Neural progenitor cell (in vitro differentiated cells): ENCODE results near the gene SUPT4H1. TPM values are rescaled to one million over a fixed set of nuclear protein-coding genes. Genes with fewer than 3 reads are reported as not detected.
A peak's percentile ranks its signal among the peaks of the same experiment; 100 is the strongest.

Source experiments
- DNase-seq: peaks from one replicate; pipeline ENCODE4 v3.0.0-alpha.2; 2016; ENCODE audit warnings: low spot score
- H2AFZ ChIP-seq: fragments of 200-600 bp; sonication (generic); replicated peaks from 2 replicates; pipeline ENCODE4 v1.6.1; 2016; ENCODE audit warnings: antibody characterized with exemption
- H3F3A ChIP-seq: fragments of 200-600 bp; sonication (generic); 2 replicates; pipeline ENCODE4 v1.6.1; 2016; ENCODE audit warnings: antibody characterized with exemption, low read depth
- H3K27ac ChIP-seq: fragments of 200-600 bp; sonication (generic); 2 replicates; pipeline ENCODE4 v1.5.1; 2016; ENCODE audit warnings: mild to moderate bottlenecking
- H3K27me3 ChIP-seq: fragments of 200-600 bp; sonication (generic); 2 replicates; pipeline ENCODE4 v1.6.1; 2016; ENCODE audit warnings: mild to moderate bottlenecking, moderate library complexity
- H3K36me3 ChIP-seq: fragments of 200-600 bp; sonication (generic); 2 replicates; pipeline ENCODE4 v1.5.1; 2016
- H3K4me1 ChIP-seq: fragments of 200-600 bp; sonication (generic); 2 replicates; pipeline ENCODE4 v1.6.1; 2016; ENCODE audit warnings: mixed run types
- H3K4me2 ChIP-seq: fragments of 200-600 bp; sonication (generic); 2 replicates; pipeline ENCODE4 v1.6.1; 2016
- H3K4me3 ChIP-seq: fragments of 200-600 bp; sonication (generic); 2 replicates; pipeline ENCODE4 v1.5.1; 2016
- H3K79me2 ChIP-seq: fragments of 200-600 bp; sonication (generic); 2 replicates; pipeline ENCODE4 v1.6.1; 2016; ENCODE audit warnings: low read depth
- H3K9ac ChIP-seq: fragments of 200-600 bp; sonication (generic); 2 replicates; pipeline ENCODE4 v1.6.1; 2016
- H3K9me3 ChIP-seq: fragments of 200-600 bp; sonication (generic); 2 replicates; pipeline ENCODE4 v1.5.1; 2016; ENCODE audit warnings: low read depth
- H4K20me1 ChIP-seq: fragments of 200-600 bp; sonication (generic); 2 replicates; pipeline ENCODE4 v1.6.1; 2016; ENCODE audit warnings: low read depth
- H3K27ac Mint-ChIP-seq: 3 replicates; pipeline ENCODE4 v1.8.0; 2021; ENCODE audit warnings: mixed read lengths
- H3K27me3 Mint-ChIP-seq: 2 replicates; pipeline ENCODE4 v1.8.0; 2022; ENCODE audit warnings: low read depth, mild to moderate bottlenecking, inconsistent platforms, moderate library complexity, mixed read lengths; ENCODE audit not compliant: insufficient read depth
- H3K36me3 Mint-ChIP-seq: 3 replicates; pipeline ENCODE4 v1.8.0; 2021; ENCODE audit warnings: mixed read lengths
- H3K4me1 Mint-ChIP-seq: 3 replicates; pipeline ENCODE4 v1.8.0; 2021; ENCODE audit warnings: mixed read lengths
- H3K4me3 Mint-ChIP-seq: 3 replicates; pipeline ENCODE4 v1.8.0; 2021; ENCODE audit warnings: mild to moderate bottlenecking, moderate library complexity, mixed read lengths
- H3K9me3 Mint-ChIP-seq: 3 replicates; pipeline ENCODE4 v1.8.0; 2020; ENCODE audit warnings: mixed read lengths
- EZH2 ChIP-seq: fragments of 200-600 bp; sonication (generic); IDR thresholded peaks from 2 replicates; pipeline ENCODE4 v1.6.1; 2017; ENCODE audit warnings: antibody characterized with exemption, mild to moderate bottlenecking, moderate library complexity
- EZH2phosphoT487 ChIP-seq: fragments of 200-600 bp; sonication (generic); IDR thresholded peaks from 2 replicates; pipeline ENCODE4 v1.6.1; 2017; ENCODE audit warnings: antibody characterized with exemption
- total RNA-seq: library from RNA; depleted of rRNA; stranded (reverse); fragments of >200 nt; gene quantifications from 2 replicates; pipeline ENCODE4 v1.2.3, GENCODE V29; 2015; ENCODE audit warnings: low replicate concordance
- TF ChIP-seq, protein P1 (sequence below): fragments of 200-600 bp; sonication (generic); IDR thresholded peaks from 2 replicates; pipeline ENCODE4 v1.5.1; 2017; ENCODE audit warnings: antibody characterized with exemption, mild to moderate bottlenecking

Gene SUPT4H1
- total RNA-seq, 1 donor from 2014 or later: 103 TPM

DNA sequence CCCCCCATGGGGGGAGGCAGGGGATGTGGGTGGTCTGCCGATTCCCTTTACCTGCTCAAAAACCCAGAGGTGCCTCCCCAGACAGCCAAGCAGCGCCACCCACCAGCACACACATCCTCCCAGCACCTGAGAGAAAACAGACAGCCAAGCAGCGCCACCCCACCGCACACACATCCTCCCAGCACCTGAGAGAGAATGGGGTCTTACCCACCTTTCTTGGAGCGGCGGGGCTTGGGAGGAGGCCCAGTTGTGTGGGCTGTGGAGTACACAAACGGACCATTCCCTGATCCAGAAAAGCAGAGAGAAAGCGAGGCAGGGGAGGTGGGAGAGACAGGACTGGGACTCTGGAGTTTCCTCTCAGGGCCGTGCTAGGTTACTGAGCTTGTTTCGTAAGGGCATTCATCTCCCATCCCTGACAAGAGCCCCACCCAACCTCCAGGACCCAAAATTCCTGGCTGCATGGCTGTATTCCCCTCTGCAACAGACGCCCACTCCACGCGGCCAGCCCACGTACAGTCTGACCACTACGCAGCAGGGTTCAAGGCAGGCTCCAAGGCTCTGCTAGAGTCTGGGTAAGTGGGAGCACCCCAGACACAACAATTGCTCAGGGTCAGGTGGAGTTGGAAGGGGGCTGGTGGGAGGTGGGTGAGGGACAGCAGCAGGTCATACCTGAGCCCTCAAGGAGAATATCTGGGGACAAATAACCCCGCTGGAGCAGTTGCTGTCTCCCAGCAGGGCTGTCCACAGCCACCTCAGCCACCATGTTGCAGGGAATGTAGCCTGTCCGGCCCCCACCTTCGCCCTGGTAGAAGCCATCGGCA lies 45.7 kb downstream of the SUPT4H1 start:
- no peak overlapping the region for H3K4me2 ChIP-seq
- H3K27ac ChIP-seq: no peak overlapping the region
- no peaks in the 10 kb centered on the region for H4K20me1 ChIP-seq
- no peaks in the 10 kb centered on the region for H3F3A ChIP-seq
- no peak overlapping the region for H2AFZ ChIP-seq
- no peak for DNase-seq
- H3K4me1 ChIP-seq: no peaks in the 10 kb centered on the region
- Mint-ChIP-seq H3K36me3 (no peaks in the 10 kb centered on the region), H3K4me1 (peaks cover 17% of the 10 kb centered on the region), H3K27ac (peak overlapping the region; percentile 90), H3K4me3 (no peak overlapping the region), H3K27me3 (peaks cover 11% of the 10 kb centered on the region), H3K9me3 (no peaks in the 10 kb centered on the region)
- H3K27me3 ChIP-seq: no peaks in the 10 kb centered on the region
- H3K9ac ChIP-seq: no peak overlapping the region
- H3K79me2 ChIP-seq: no peaks in the 10 kb centered on the region
- H3K9me3 ChIP-seq: no peaks in the 10 kb centered on the region
- no peaks in the 10 kb centered on the region for H3K36me3 ChIP-seq
- TF ChIP-seq EZH2phosphoT487 (no peak), EZH2 (no peak)
- TF ChIP-seq, protein P1, sequence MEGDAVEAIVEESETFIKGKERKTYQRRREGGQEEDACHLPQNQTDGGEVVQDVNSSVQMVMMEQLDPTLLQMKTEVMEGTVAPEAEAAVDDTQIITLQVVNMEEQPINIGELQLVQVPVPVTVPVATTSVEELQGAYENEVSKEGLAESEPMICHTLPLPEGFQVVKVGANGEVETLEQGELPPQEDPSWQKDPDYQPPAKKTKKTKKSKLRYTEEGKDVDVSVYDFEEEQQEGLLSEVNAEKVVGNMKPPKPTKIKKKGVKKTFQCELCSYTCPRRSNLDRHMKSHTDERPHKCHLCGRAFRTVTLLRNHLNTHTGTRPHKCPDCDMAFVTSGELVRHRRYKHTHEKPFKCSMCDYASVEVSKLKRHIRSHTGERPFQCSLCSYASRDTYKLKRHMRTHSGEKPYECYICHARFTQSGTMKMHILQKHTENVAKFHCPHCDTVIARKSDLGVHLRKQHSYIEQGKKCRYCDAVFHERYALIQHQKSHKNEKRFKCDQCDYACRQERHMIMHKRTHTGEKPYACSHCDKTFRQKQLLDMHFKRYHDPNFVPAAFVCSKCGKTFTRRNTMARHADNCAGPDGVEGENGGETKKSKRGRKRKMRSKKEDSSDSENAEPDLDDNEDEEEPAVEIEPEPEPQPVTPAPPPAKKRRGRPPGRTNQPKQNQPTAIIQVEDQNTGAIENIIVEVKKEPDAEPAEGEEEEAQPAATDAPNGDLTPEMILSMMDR: no peak
- H3K4me3 ChIP-seq: no peak overlapping the region

DNA sequence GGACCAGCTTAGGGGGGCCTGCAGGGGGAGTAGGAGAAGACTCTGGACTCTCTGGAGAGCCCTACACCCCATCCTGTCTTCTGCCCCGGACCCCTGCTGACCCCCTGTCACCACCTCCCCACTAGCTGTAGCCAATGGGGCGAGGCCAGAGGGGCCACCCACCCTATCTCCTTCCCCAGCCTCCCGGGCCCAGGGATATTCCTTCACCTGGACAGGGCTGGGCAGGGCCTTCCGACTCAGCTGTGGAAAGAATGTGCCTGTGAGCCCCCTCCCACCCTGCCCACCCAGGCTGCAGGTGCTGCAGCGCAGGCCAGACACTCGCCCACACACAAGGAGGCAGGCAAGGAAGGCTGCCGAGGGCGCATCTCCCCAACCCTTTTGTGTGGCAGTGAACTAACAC lies 46.4 kb downstream of the SUPT4H1 start:
- Mint-ChIP-seq H3K4me1 (peaks cover 20% of the 10 kb centered on the region), H3K36me3 (no peaks in the 10 kb centered on the region), H3K4me3 (no peak overlapping the region), H3K27me3 (peaks cover 11% of the 10 kb centered on the region), H3K27ac (no peak overlapping the region), H3K9me3 (no peaks in the 10 kb centered on the region)
- Histone ChIP-seq H3K79me2 (no peaks in the 10 kb centered on the region), H3K27me3 (no peaks in the 10 kb centered on the region), H3K36me3 (no peaks in the 10 kb centered on the region), H3K9me3 (no peaks in the 10 kb centered on the region), H3K4me3 (no peak overlapping the region), H4K20me1 (no peaks in the 10 kb centered on the region), H3F3A (no peaks in the 10 kb centered on the region), H3K27ac (no peak overlapping the region), H2AFZ (no peak overlapping the region), H3K4me1 (no peaks in the 10 kb centered on the region), H3K4me2 (no peak overlapping the region), H3K9ac (no peak overlapping the region)
- TF ChIP-seq EZH2 (no peak), EZH2phosphoT487 (no peak)
- TF ChIP-seq, protein P1: no peak
- no peak for DNase-seq

DNA sequence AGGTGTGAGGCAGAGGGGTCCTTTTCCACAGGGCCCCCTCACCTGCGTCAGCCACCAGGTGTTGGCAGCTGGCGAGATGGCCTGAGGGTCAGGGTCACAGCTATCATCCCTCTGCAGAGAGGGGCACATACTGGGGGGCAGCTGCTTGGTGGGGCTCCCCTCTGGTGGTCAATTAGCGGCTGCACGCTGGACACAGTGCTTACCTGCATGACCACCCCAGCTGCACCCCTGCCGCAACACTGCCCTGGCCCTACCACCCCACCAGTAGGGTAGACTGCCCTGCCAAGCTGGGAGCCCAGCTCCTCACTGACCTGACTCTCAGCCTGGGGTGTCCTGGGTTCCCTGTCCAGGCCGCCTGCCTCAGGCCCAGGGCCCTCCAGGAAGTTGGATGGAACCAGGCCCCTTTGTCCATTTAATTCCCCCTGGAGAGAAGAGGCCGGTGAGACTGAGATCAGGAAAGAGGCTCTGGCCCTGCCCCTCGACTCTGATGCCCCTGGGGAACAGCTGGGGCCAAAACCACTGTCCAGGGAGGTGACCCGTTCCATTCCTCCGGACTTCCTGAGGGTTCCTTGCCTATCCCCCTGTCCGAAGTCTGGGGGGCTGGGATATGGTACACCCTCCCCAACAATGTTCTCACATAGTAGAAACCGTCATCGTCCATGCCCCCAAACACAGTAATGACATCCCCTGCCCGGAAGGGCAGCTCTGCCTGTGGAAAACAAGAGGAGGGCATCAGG lies 47.1 kb downstream of the SUPT4H1 start:
- no peak for DNase-seq
- H3K27me3 ChIP-seq: no peaks in the 10 kb centered on the region
- no peaks in the 10 kb centered on the region for H3K36me3 ChIP-seq
- no peaks in the 10 kb centered on the region for H3F3A ChIP-seq
- H3K4me3 ChIP-seq: no peak overlapping the region
- Mint-ChIP-seq H3K36me3 (no peaks in the 10 kb centered on the region), H3K4me3 (no peak overlapping the region), H3K9me3 (no peaks in the 10 kb centered on the region), H3K27me3 (peaks cover 11% of the 10 kb centered on the region), H3K27ac (no peak overlapping the region), H3K4me1 (peaks cover 20% of the 10 kb centered on the region)
- no peaks in the 10 kb centered on the region for H3K9me3 ChIP-seq
- no peaks in the 10 kb centered on the region for H3K4me1 ChIP-seq
- no peak overlapping the region for H3K4me2 ChIP-seq
- H4K20me1 ChIP-seq: no peaks in the 10 kb centered on the region
- H3K27ac ChIP-seq: no peak overlapping the region
- TF ChIP-seq EZH2phosphoT487: no peak
- TF ChIP-seq EZH2: no peak
- TF ChIP-seq, protein P1: no peak
- no peak overlapping the region for H3K9ac ChIP-seq
- H3K79me2 ChIP-seq: no peaks in the 10 kb centered on the region
- no peak overlapping the region for H2AFZ ChIP-seq
